ENCODE results near the gene RALBP1.

- TF ChIP-seq, protein P1, sequence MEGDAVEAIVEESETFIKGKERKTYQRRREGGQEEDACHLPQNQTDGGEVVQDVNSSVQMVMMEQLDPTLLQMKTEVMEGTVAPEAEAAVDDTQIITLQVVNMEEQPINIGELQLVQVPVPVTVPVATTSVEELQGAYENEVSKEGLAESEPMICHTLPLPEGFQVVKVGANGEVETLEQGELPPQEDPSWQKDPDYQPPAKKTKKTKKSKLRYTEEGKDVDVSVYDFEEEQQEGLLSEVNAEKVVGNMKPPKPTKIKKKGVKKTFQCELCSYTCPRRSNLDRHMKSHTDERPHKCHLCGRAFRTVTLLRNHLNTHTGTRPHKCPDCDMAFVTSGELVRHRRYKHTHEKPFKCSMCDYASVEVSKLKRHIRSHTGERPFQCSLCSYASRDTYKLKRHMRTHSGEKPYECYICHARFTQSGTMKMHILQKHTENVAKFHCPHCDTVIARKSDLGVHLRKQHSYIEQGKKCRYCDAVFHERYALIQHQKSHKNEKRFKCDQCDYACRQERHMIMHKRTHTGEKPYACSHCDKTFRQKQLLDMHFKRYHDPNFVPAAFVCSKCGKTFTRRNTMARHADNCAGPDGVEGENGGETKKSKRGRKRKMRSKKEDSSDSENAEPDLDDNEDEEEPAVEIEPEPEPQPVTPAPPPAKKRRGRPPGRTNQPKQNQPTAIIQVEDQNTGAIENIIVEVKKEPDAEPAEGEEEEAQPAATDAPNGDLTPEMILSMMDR (IDR thresholded peaks at IDR 0.05): no peak
- TF ChIP-seq POLR2A (IDR thresholded peaks at IDR 0.05): no peak
Measured at GRCh38 chr18:9537677-9538076, 62.4 kb downstream of the RALBP1 start.
